Retinal pigment epithelial cell (primary cell): ENCODE data around the gene VCP.

ENCODE experiments used
- DNase-seq: peaks from one replicate; pipeline ENCODE4 v3.0.0-alpha.2; 2010; ENCODE audit warnings: low read depth
- H3K4me3 ChIP-seq: 2 replicates; pipeline ENCODE4 v1.5.1; 2011; ENCODE audit warnings: mild to moderate bottlenecking, low read length, control low read depth, moderate library complexity
- CTCF ChIP-seq: conservative IDR thresholded peaks from 2 replicates; pipeline ENCODE4 v1.5.1; 2011; ENCODE audit warnings: low read depth, low read length, control low read depth, inconsistent platforms

VCP gene

GRCh38 chr9:35112257-35113020 lies 40.0 kb upstream of the VCP start:
- DNase-seq: peak; percentile 43

GRCh38 chr9:35111001-35111933 lies 38.8 kb upstream of the VCP start:
- TF ChIP-seq CTCF: no peak
- H3K4me3 ChIP-seq: peak overlapping the region; percentile 88
- peak; percentile 97 for DNase-seq

More at GRCh38 chr9:35112257-35113020, 40.0 kb upstream of the VCP start:
- no peak for TF ChIP-seq CTCF
- H3K4me3 ChIP-seq: peak overlapping the region; percentile 44

- peak overlapping the region; percentile 88 for H3K4me3 ChIP-seq
These were observed 37.9 kb upstream of the VCP start for GRCh38 chr9:35110327-35110761.

GRCh38 chr9:35108946-35109575 lies 36.6 kb upstream of the VCP start:
- no peak for TF ChIP-seq CTCF
- DNase-seq: no peak
- no peak overlapping the region for H3K4me3 ChIP-seq

More at GRCh38 chr9:35110327-35110761, 37.9 kb upstream of the VCP start:
- DNase-seq: peak; percentile 77
- TF ChIP-seq CTCF: no peak

- TF ChIP-seq CTCF: no peak
- no peak for DNase-seq
These were observed 36.0 kb upstream of the VCP start for GRCh38 chr9:35108461-35108860.

GRCh38 chr9:35107297-35108290 lies 35.2 kb upstream of the VCP start:
- no peak for DNase-seq

More at GRCh38 chr9:35108461-35108860, 36.0 kb upstream of the VCP start:
- no peak overlapping the region for H3K4me3 ChIP-seq

More at GRCh38 chr9:35107297-35108290, 35.2 kb upstream of the VCP start:
- TF ChIP-seq CTCF: no peak
- no peak overlapping the region for H3K4me3 ChIP-seq
